Measurements from ENCODE around the gene KAZN.

KAZN gene

GRCh38 chr1:14694589-14694988 lies 96.1 kb downstream of the KAZN start:
- no peak overlapping the region for H3K9ac ChIP-seq (ENCODE audit: low read length)
- no peak overlapping the region for H3K18ac ChIP-seq (ENCODE audit: low read depth in 1 of 2, low read length in 2 of 2)
- H3K27me3 ChIP-seq (ENCODE audit: control insufficient read depth in 1 of 2, insufficient read depth in 1 of 2, low read length in 2 of 2) = peaks cover 3 to 37% of the 10 kb centered on the region in 2 experiments
- H3K14ac ChIP-seq (ENCODE audit: low read length in 2 of 2) = no peak overlapping the region
- H3K79me1 ChIP-seq (replicated peaks; ENCODE audit: low read length, poor library complexity, severe bottlenecking) = no peaks in the 10 kb centered on the region
- H3K4me2 ChIP-seq (ENCODE audit: low read length, poor library complexity, severe bottlenecking) = no peak overlapping the region
- H4K91ac ChIP-seq (ENCODE audit: low read length) = no peak overlapping the region
- no peak overlapping the region for H2BK15ac ChIP-seq (ENCODE audit: low read depth, poor library complexity, severe bottlenecking)
- no peak overlapping the region for H2AFZ ChIP-seq (ENCODE audit: low read depth, low read length)
- no peaks in the 10 kb centered on the region for H3K9me3 ChIP-seq (ENCODE audit: control insufficient read depth, low read length)
- no peak overlapping the region for H3K4ac ChIP-seq (ENCODE audit: low read depth in 1 of 2, low read length in 2 of 2)
- no peak for DNase-seq
- 87% methylated on average over 3 of the region's 3 CpGs for WGBS
- H3K4me3 ChIP-seq (ENCODE audit: insufficient read depth in 1 of 2, low read depth in 1 of 2, low read length in 2 of 2) = no peak overlapping the region
- H3K4me1 ChIP-seq (ENCODE audit: control insufficient read depth, insufficient read depth, low read depth, low read length) = peaks cover 2% of the 10 kb centered on the region
- no peak overlapping the region for H2BK12ac ChIP-seq (ENCODE audit: low read length in 2 of 2)
- no peak overlapping the region for H2AK5ac ChIP-seq (ENCODE audit: low read length, severe bottlenecking)
- no peak overlapping the region for H4K8ac ChIP-seq (ENCODE audit: low read length)
- no peak overlapping the region for H2BK120ac ChIP-seq (ENCODE audit: low read depth, low read length)
- no peaks in the 10 kb centered on the region for H3K36me3 ChIP-seq (ENCODE audit: control insufficient read depth in 1 of 2, insufficient read depth in 2 of 2, low read depth in 1 of 2, low read length in 2 of 2)
- no peak overlapping the region for H3K27ac ChIP-seq (ENCODE audit: low read length, poor library complexity, severe bottlenecking)
- no peak overlapping the region for H3K23ac ChIP-seq (ENCODE audit: low read length in 2 of 2)
- no peak overlapping the region for H2BK5ac ChIP-seq (ENCODE audit: low read depth, low read length, poor library complexity, severe bottlenecking)

DNA sequence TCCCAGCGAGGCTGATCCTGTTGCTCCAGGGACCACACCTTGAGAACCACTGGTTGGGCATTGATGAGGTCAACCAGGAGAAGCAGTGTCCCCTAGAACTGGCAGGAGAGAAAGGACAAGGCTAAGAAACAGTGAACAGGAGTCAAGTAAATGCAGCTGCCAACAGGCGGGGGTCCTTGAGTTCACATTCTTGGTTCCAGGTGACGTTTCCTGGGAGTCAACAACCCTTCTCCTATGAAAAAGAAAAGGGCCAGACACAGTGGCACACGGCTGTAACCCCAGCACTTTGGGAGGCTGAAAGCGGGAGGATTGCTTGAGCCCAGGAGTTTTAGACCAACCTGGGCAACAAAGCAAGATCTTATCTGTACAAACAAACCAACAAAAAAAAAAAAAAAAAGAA lies 98.3 kb downstream of the KAZN start:
- no peaks in the 10 kb centered on the region for H3K79me1 ChIP-seq (replicated peaks; ENCODE audit: low read length, poor library complexity, severe bottlenecking)
- H3K27me3 ChIP-seq (ENCODE audit: control insufficient read depth in 1 of 2, insufficient read depth in 1 of 2, low read length in 2 of 2) = peaks cover 3 to 36% of the 10 kb centered on the region in 2 experiments
- H2AK5ac ChIP-seq (ENCODE audit: low read length, severe bottlenecking) = no peak overlapping the region
- no peak overlapping the region for H3K4ac ChIP-seq (ENCODE audit: low read depth in 1 of 2, low read length in 2 of 2)
- H2BK5ac ChIP-seq (ENCODE audit: low read depth, low read length, poor library complexity, severe bottlenecking) = no peak overlapping the region
- 67% methylated on average over 3 of the region's 5 CpGs for WGBS
- no peak overlapping the region for H4K8ac ChIP-seq (ENCODE audit: low read length)
- no peak overlapping the region for H3K14ac ChIP-seq (ENCODE audit: low read length in 2 of 2)
- H2BK120ac ChIP-seq (ENCODE audit: low read depth, low read length) = no peak overlapping the region
- no peak overlapping the region for H4K91ac ChIP-seq (ENCODE audit: low read length)
- H3K9ac ChIP-seq (ENCODE audit: low read length) = no peak overlapping the region
- H2BK12ac ChIP-seq (ENCODE audit: low read length in 2 of 2) = no peak overlapping the region
- no peak overlapping the region for H3K18ac ChIP-seq (ENCODE audit: low read depth in 1 of 2, low read length in 2 of 2)
- no peak overlapping the region for H2AFZ ChIP-seq (ENCODE audit: low read depth, low read length)
- H3K4me2 ChIP-seq (ENCODE audit: low read length, poor library complexity, severe bottlenecking) = no peak overlapping the region
- no peak overlapping the region for H3K4me3 ChIP-seq (ENCODE audit: insufficient read depth in 1 of 2, low read depth in 1 of 2, low read length in 2 of 2)
- H3K23ac ChIP-seq (ENCODE audit: low read length in 2 of 2) = no peak overlapping the region
- H3K36me3 ChIP-seq (ENCODE audit: control insufficient read depth in 1 of 2, insufficient read depth in 2 of 2, low read depth in 1 of 2, low read length in 2 of 2) = no peaks in the 10 kb centered on the region
- no peak for DNase-seq
- no peak overlapping the region for H2BK15ac ChIP-seq (ENCODE audit: low read depth, poor library complexity, severe bottlenecking)
- no peaks in the 10 kb centered on the region for H3K9me3 ChIP-seq (ENCODE audit: control insufficient read depth, low read length)
- peaks cover 5% of the 10 kb centered on the region for H3K4me1 ChIP-seq (ENCODE audit: control insufficient read depth, insufficient read depth, low read depth, low read length)
- H3K27ac ChIP-seq (ENCODE audit: low read length, poor library complexity, severe bottlenecking) = no peak overlapping the region

DNA sequence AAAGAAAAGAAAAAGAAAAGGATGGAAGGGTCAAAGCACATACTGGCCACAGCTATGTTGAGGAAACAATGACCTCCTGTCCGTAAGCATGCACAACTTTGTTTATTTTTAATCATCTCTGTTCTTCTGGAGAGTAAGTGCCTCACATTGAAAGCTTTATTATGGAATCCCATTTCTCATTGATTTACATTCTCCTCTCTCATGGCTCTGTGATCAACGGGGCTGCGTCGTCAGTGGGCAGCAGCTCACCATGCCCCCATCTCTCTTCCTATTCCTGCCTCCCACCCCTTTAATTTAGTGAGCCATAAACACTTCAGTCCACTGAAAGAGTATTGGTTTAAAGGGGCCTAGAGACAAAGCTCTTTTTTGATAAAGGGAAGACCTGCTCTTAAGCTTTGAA lies 98.9 kb downstream of the KAZN start:
- no peak overlapping the region for H3K4me2 ChIP-seq (ENCODE audit: low read length, poor library complexity, severe bottlenecking)
- H3K23ac ChIP-seq (ENCODE audit: low read length in 2 of 2) = no peak overlapping the region
- H4K91ac ChIP-seq (ENCODE audit: low read length) = no peak overlapping the region
- no peak overlapping the region for H3K4me3 ChIP-seq (ENCODE audit: insufficient read depth in 1 of 2, low read depth in 1 of 2, low read length in 2 of 2)
- no peaks in the 10 kb centered on the region for H3K9me3 ChIP-seq (ENCODE audit: control insufficient read depth, low read length)
- no peaks in the 10 kb centered on the region for H3K79me1 ChIP-seq (replicated peaks; ENCODE audit: low read length, poor library complexity, severe bottlenecking)
- H3K9ac ChIP-seq (ENCODE audit: low read length) = no peak overlapping the region
- H3K4me1 ChIP-seq (ENCODE audit: control insufficient read depth, insufficient read depth, low read depth, low read length) = peaks cover 5% of the 10 kb centered on the region
- H3K14ac ChIP-seq (ENCODE audit: low read length in 2 of 2) = no peak overlapping the region
- H2BK15ac ChIP-seq (ENCODE audit: low read depth, poor library complexity, severe bottlenecking) = no peak overlapping the region
- H2BK5ac ChIP-seq (ENCODE audit: low read depth, low read length, poor library complexity, severe bottlenecking) = no peak overlapping the region
- H2BK120ac ChIP-seq (ENCODE audit: low read depth, low read length) = no peak overlapping the region
- no peaks in the 10 kb centered on the region for H3K36me3 ChIP-seq (ENCODE audit: control insufficient read depth in 1 of 2, insufficient read depth in 2 of 2, low read depth in 1 of 2, low read length in 2 of 2)
- H3K27me3 ChIP-seq (ENCODE audit: control insufficient read depth in 1 of 2, insufficient read depth in 1 of 2, low read length in 2 of 2) = peaks cover 3 to 36% of the 10 kb centered on the region in 2 experiments
- WGBS = 24% methylated on average over 4 of the region's 4 CpGs
- no peak overlapping the region for H3K27ac ChIP-seq (ENCODE audit: low read length, poor library complexity, severe bottlenecking)
- no peak for DNase-seq
- H3K4ac ChIP-seq (ENCODE audit: low read depth in 1 of 2, low read length in 2 of 2) = no peak overlapping the region
- no peak overlapping the region for H3K18ac ChIP-seq (ENCODE audit: low read depth in 1 of 2, low read length in 2 of 2)
- H4K8ac ChIP-seq (ENCODE audit: low read length) = no peak overlapping the region
- H2AK5ac ChIP-seq (ENCODE audit: low read length, severe bottlenecking) = no peak overlapping the region
- H2BK12ac ChIP-seq (ENCODE audit: low read length in 2 of 2) = no peak overlapping the region
- H2AFZ ChIP-seq (ENCODE audit: low read depth, low read length) = no peak overlapping the region

GRCh38 chr1:14698314-14698713 lies 99.8 kb downstream of the KAZN start:
- Histone ChIP-seq H3K23ac (ENCODE audit: low read length in 2 of 2) (no peak overlapping the region), H2BK12ac (ENCODE audit: low read length in 2 of 2) (no peak overlapping the region)

More at GRCh38 chr1:14698314-14698713, 99.8 kb downstream of the KAZN start:
- Histone ChIP-seq H2AK5ac (ENCODE audit: low read length, severe bottlenecking) (no peak overlapping the region), H3K27ac (ENCODE audit: low read length, poor library complexity, severe bottlenecking) (no peak overlapping the region), H3K14ac (ENCODE audit: low read length in 2 of 2) (no peak overlapping the region), H3K4me2 (ENCODE audit: low read length, poor library complexity, severe bottlenecking) (no peak overlapping the region), H3K27me3 (ENCODE audit: control insufficient read depth in 1 of 2, insufficient read depth in 1 of 2, low read length in 2 of 2) (peaks cover 3 to 31% of the 10 kb centered on the region in 2 experiments), H2BK5ac (ENCODE audit: low read depth, low read length, poor library complexity, severe bottlenecking) (no peak overlapping the region), H3K4me3 (ENCODE audit: insufficient read depth in 1 of 2, low read depth in 1 of 2, low read length in 2 of 2) (no peak overlapping the region), H3K18ac (ENCODE audit: low read depth in 1 of 2, low read length in 2 of 2) (no peak overlapping the region), H2BK15ac (ENCODE audit: low read depth, poor library complexity, severe bottlenecking) (no peak overlapping the region), H2BK120ac (ENCODE audit: low read depth, low read length) (no peak overlapping the region), H3K79me1 (replicated peaks; ENCODE audit: low read length, poor library complexity, severe bottlenecking) (no peaks in the 10 kb centered on the region), H4K91ac (ENCODE audit: low read length) (no peak overlapping the region), H3K4ac (ENCODE audit: low read depth in 1 of 2, low read length in 2 of 2) (no peak overlapping the region), H3K36me3 (ENCODE audit: control insufficient read depth in 1 of 2, insufficient read depth in 2 of 2, low read depth in 1 of 2, low read length in 2 of 2) (no peaks in the 10 kb centered on the region), H4K8ac (ENCODE audit: low read length) (no peak overlapping the region), H3K9me3 (ENCODE audit: control insufficient read depth, low read length) (no peaks in the 10 kb centered on the region), H3K9ac (ENCODE audit: low read length) (no peak overlapping the region), H3K4me1 (ENCODE audit: control insufficient read depth, insufficient read depth, low read depth, low read length) (peaks cover 5% of the 10 kb centered on the region), H2AFZ (ENCODE audit: low read depth, low read length) (no peak overlapping the region)
- WGBS = 94% methylated on average over 11 of the region's 11 CpGs
- no peak for DNase-seq
